Measurements from ENCODE around the gene WDR72.

Gene WDR72

GRCh38 chr15:53535886-53536285 is 223.6 kb downstream of the WDR72 start:
- H3K27ac ChIP-seq (ENCODE audit: low read depth, low read length, severe bottlenecking) = no peak overlapping the region
- no peak overlapping the region for H3K4me3 ChIP-seq (ENCODE audit: extremely low read depth, insufficient read depth, low read length, poor library complexity, severe bottlenecking)
- H3K9me3 ChIP-seq (ENCODE audit: control insufficient read depth, low read length) = no peaks in the 10 kb centered on the region
- WGBS, 2 experiments (ENCODE audit: insufficient coverage in 2 of 2) = 85 to 95% methylated on average over 2 to 3 of the region's 4 CpGs
- H3K4me1 ChIP-seq (ENCODE audit: control insufficient read depth, insufficient read depth, low read length, poor library complexity, severe bottlenecking) = no peaks in the 10 kb centered on the region
- no peaks in the 10 kb centered on the region for H3K36me3 ChIP-seq (ENCODE audit: control insufficient read depth, insufficient read depth, low read length)

- WGBS, 2 experiments (ENCODE audit: insufficient coverage in 2 of 2) = 100% methylated on average over 1 of the region's 2 CpGs; no CpG with 5 or more reads in 1 of the 2 experiments
- Histone ChIP-seq H3K27ac (ENCODE audit: low read depth, low read length, severe bottlenecking) (no peak overlapping the region), H3K4me1 (ENCODE audit: control insufficient read depth, insufficient read depth, low read length, poor library complexity, severe bottlenecking) (no peaks in the 10 kb centered on the region), H3K4me3 (ENCODE audit: extremely low read depth, insufficient read depth, low read length, poor library complexity, severe bottlenecking) (no peak overlapping the region), H3K36me3 (ENCODE audit: control insufficient read depth, insufficient read depth, low read length) (no peaks in the 10 kb centered on the region), H3K9me3 (ENCODE audit: control insufficient read depth, low read length) (no peaks in the 10 kb centered on the region)
These were observed 225.2 kb downstream of the WDR72 start for GRCh38 chr15:53534105-53534839.

GRCh38 chr15:53530761-53531160 is 228.7 kb downstream of the WDR72 start:
- 100% methylated on average over 1 of the region's 3 CpGs; no CpG with 5 or more reads in 1 of the 2 experiments for WGBS, 2 experiments (ENCODE audit: insufficient coverage in 2 of 2)
- H3K4me3 ChIP-seq (ENCODE audit: extremely low read depth, insufficient read depth, low read length, poor library complexity, severe bottlenecking) = no peak overlapping the region
- no peak overlapping the region for H3K27ac ChIP-seq (ENCODE audit: low read depth, low read length, severe bottlenecking)

GRCh38 chr15:53527996-53528395 is 231.5 kb downstream of the WDR72 start:
- H3K36me3 ChIP-seq (ENCODE audit: control insufficient read depth, insufficient read depth, low read length) = no peaks in the 10 kb centered on the region
- H3K9me3 ChIP-seq (ENCODE audit: control insufficient read depth, low read length) = no peaks in the 10 kb centered on the region
- H3K27ac ChIP-seq (ENCODE audit: low read depth, low read length, severe bottlenecking) = no peak overlapping the region
- no peak overlapping the region for H3K4me3 ChIP-seq (ENCODE audit: extremely low read depth, insufficient read depth, low read length, poor library complexity, severe bottlenecking)
- no peaks in the 10 kb centered on the region for H3K4me1 ChIP-seq (ENCODE audit: control insufficient read depth, insufficient read depth, low read length, poor library complexity, severe bottlenecking)

More at GRCh38 chr15:53530761-53531160, 228.7 kb downstream of the WDR72 start:
- H3K9me3 ChIP-seq (ENCODE audit: control insufficient read depth, low read length) = no peaks in the 10 kb centered on the region
- H3K4me1 ChIP-seq (ENCODE audit: control insufficient read depth, insufficient read depth, low read length, poor library complexity, severe bottlenecking) = no peaks in the 10 kb centered on the region
- H3K36me3 ChIP-seq (ENCODE audit: control insufficient read depth, insufficient read depth, low read length) = no peaks in the 10 kb centered on the region

- H3K4me3 ChIP-seq (ENCODE audit: extremely low read depth, insufficient read depth, low read length, poor library complexity, severe bottlenecking) = no peak overlapping the region
- no peak overlapping the region for H3K27ac ChIP-seq (ENCODE audit: low read depth, low read length, severe bottlenecking)
- 60% methylated on average over 1 of the region's 1 CpG; no CpG with 5 or more reads in 1 of the 2 experiments for WGBS, 2 experiments (ENCODE audit: insufficient coverage in 2 of 2)
- no peaks in the 10 kb centered on the region for H3K4me1 ChIP-seq (ENCODE audit: control insufficient read depth, insufficient read depth, low read length, poor library complexity, severe bottlenecking)
- no peaks in the 10 kb centered on the region for H3K36me3 ChIP-seq (ENCODE audit: control insufficient read depth, insufficient read depth, low read length)
- no peaks in the 10 kb centered on the region for H3K9me3 ChIP-seq (ENCODE audit: control insufficient read depth, low read length)
These were observed 233.6 kb downstream of the WDR72 start for GRCh38 chr15:53525894-53526293.

- no peaks in the 10 kb centered on the region for H3K4me1 ChIP-seq (ENCODE audit: control insufficient read depth, insufficient read depth, low read length, poor library complexity, severe bottlenecking)
- WGBS, 2 experiments (ENCODE audit: insufficient coverage in 2 of 2) = no CpG with 5 or more reads among the region's 3 CpGs
These were observed 236.5 kb downstream of the WDR72 start for GRCh38 chr15:53522991-53523390.

GRCh38 chr15:53520996-53521395 is 238.5 kb downstream of the WDR72 start:
- H3K9me3 ChIP-seq (ENCODE audit: control insufficient read depth, low read length) = no peaks in the 10 kb centered on the region
- no peak overlapping the region for H3K4me3 ChIP-seq (ENCODE audit: extremely low read depth, insufficient read depth, low read length, poor library complexity, severe bottlenecking)
- H3K27ac ChIP-seq (ENCODE audit: low read depth, low read length, severe bottlenecking) = no peak overlapping the region
- no peaks in the 10 kb centered on the region for H3K4me1 ChIP-seq (ENCODE audit: control insufficient read depth, insufficient read depth, low read length, poor library complexity, severe bottlenecking)
- 20 to 100% methylated on average over 1 of the region's 2 CpGs for WGBS, 2 experiments (ENCODE audit: insufficient coverage in 2 of 2)
- no peaks in the 10 kb centered on the region for H3K36me3 ChIP-seq (ENCODE audit: control insufficient read depth, insufficient read depth, low read length)

More at GRCh38 chr15:53522991-53523390, 236.5 kb downstream of the WDR72 start:
- Histone ChIP-seq H3K9me3 (ENCODE audit: control insufficient read depth, low read length) (no peaks in the 10 kb centered on the region), H3K27ac (ENCODE audit: low read depth, low read length, severe bottlenecking) (no peak overlapping the region), H3K4me3 (ENCODE audit: extremely low read depth, insufficient read depth, low read length, poor library complexity, severe bottlenecking) (no peak overlapping the region), H3K36me3 (ENCODE audit: control insufficient read depth, insufficient read depth, low read length) (no peaks in the 10 kb centered on the region)

GRCh38 chr15:53513431-53513830 is 246.0 kb downstream of the WDR72 start:
- no peak overlapping the region for H3K4me3 ChIP-seq (ENCODE audit: extremely low read depth, insufficient read depth, low read length, poor library complexity, severe bottlenecking)
- H3K9me3 ChIP-seq (ENCODE audit: control insufficient read depth, low read length) = no peaks in the 10 kb centered on the region
- H3K4me1 ChIP-seq (ENCODE audit: control insufficient read depth, insufficient read depth, low read length, poor library complexity, severe bottlenecking) = no peaks in the 10 kb centered on the region
- no peak overlapping the region for H3K27ac ChIP-seq (ENCODE audit: low read depth, low read length, severe bottlenecking)
- no peaks in the 10 kb centered on the region for H3K36me3 ChIP-seq (ENCODE audit: control insufficient read depth, insufficient read depth, low read length)
- no CpG with 5 or more reads among the region's 3 CpGs for WGBS, 2 experiments (ENCODE audit: insufficient coverage in 2 of 2)

- no peaks in the 10 kb centered on the region for H3K9me3 ChIP-seq (ENCODE audit: control insufficient read depth, low read length)
- WGBS, 2 experiments (ENCODE audit: insufficient coverage in 2 of 2) = no CpG with 5 or more reads among the region's 2 CpGs
- H3K4me1 ChIP-seq (ENCODE audit: control insufficient read depth, insufficient read depth, low read length, poor library complexity, severe bottlenecking) = no peaks in the 10 kb centered on the region
- H3K36me3 ChIP-seq (ENCODE audit: control insufficient read depth, insufficient read depth, low read length) = no peaks in the 10 kb centered on the region
- H3K27ac ChIP-seq (ENCODE audit: low read depth, low read length, severe bottlenecking) = no peak overlapping the region
- H3K4me3 ChIP-seq (ENCODE audit: extremely low read depth, insufficient read depth, low read length, poor library complexity, severe bottlenecking) = no peak overlapping the region
These were observed 247.4 kb downstream of the WDR72 start for GRCh38 chr15:53512029-53512428.

GRCh38 chr15:53511175-53511574 is 248.3 kb downstream of the WDR72 start:
- Histone ChIP-seq H3K4me3 (ENCODE audit: extremely low read depth, insufficient read depth, low read length, poor library complexity, severe bottlenecking) (no peak overlapping the region), H3K27ac (ENCODE audit: low read depth, low read length, severe bottlenecking) (no peak overlapping the region)

GRCh38 chr15:53506370-53506769 is 253.1 kb downstream of the WDR72 start:
- Histone ChIP-seq H3K27ac (ENCODE audit: low read depth, low read length, severe bottlenecking) (no peak overlapping the region), H3K4me3 (ENCODE audit: extremely low read depth, insufficient read depth, low read length, poor library complexity, severe bottlenecking) (no peak overlapping the region), H3K4me1 (ENCODE audit: control insufficient read depth, insufficient read depth, low read length, poor library complexity, severe bottlenecking) (no peaks in the 10 kb centered on the region), H3K9me3 (ENCODE audit: control insufficient read depth, low read length) (no peaks in the 10 kb centered on the region), H3K36me3 (ENCODE audit: control insufficient read depth, insufficient read depth, low read length) (no peaks in the 10 kb centered on the region)
- WGBS, 2 experiments (ENCODE audit: insufficient coverage in 2 of 2) = 78 to 100% methylated on average over 1 of the region's 2 CpGs

More at GRCh38 chr15:53511175-53511574, 248.3 kb downstream of the WDR72 start:
- no peaks in the 10 kb centered on the region for H3K4me1 ChIP-seq (ENCODE audit: control insufficient read depth, insufficient read depth, low read length, poor library complexity, severe bottlenecking)
- no peaks in the 10 kb centered on the region for H3K9me3 ChIP-seq (ENCODE audit: control insufficient read depth, low read length)
- no peaks in the 10 kb centered on the region for H3K36me3 ChIP-seq (ENCODE audit: control insufficient read depth, insufficient read depth, low read length)

All from mesodermal cell (in vitro differentiated cells).